ENCODE results near the gene TBC1D24.

Gene TBC1D24

DNA sequence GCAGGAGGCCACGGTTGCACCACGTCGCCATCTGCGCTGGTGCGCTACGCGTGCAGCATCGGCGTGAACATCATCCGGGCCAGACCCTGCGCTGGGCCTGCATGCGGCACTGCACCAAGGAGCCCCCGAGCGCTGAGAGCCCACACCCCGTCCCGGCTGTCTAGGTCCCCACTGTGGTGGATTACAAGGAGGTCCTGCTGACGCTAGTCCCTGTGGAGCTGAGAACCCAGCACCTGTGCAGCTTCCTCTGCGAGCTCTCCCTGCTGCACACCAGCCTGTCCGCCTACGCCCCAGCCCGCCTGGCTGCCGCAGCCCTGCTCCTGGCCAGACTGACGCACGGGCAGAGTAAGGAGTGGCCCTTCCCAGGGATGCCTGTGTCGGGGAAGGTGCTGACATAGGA lies 25.8 kb upstream of the TBC1D24 start:
- DNase-seq (ENCODE audit: insufficient read length, low spot score) (no peak), FAIRE-seq (no peak)

DNA sequence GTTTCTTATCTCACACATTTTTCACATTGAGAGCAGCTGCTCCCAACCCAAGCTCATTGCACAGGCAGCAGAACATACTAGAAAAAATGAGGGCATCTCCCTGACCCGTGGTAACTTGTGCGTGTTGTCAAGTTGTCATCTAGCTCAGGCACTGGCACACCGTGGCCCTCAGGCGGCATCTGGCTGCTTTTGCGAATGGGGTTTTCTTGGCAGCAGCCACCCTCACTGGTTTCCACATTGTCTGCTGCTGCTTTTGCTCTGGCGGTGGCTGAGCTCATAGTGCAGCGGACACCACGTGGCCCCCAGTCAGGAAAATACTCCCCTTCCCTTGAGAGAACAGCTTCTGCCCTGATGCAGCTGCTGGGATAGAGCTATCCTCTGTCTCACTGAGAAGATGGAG lies 24.4 kb upstream of the TBC1D24 start:
- DNase-seq (ENCODE audit: insufficient read length, low spot score) (no peak), FAIRE-seq (no peak)

DNA sequence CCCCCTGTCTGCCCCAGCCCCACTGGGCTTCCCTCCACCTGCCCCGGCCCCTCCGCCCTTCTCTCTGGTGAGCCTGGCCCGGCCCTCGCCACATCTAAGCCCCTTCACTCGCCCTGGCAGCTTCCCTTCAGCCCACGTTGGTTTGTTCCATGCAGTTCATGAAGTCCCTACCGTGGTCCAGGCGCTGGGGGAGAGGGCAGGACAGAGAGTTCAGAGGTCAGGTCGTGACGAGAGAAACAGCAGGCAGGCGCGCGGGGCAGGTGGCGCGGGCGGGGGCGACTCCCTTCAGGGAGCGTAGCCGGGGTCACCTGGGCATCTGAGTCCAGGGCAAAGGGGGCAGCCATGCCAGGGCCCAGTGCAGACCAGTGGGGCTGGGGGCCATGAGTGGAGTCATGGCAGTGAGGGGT lies 23.9 kb upstream of the TBC1D24 start:
- no peak for FAIRE-seq
- DNase-seq (ENCODE audit: insufficient read length, low spot score) = no peak

DNA sequence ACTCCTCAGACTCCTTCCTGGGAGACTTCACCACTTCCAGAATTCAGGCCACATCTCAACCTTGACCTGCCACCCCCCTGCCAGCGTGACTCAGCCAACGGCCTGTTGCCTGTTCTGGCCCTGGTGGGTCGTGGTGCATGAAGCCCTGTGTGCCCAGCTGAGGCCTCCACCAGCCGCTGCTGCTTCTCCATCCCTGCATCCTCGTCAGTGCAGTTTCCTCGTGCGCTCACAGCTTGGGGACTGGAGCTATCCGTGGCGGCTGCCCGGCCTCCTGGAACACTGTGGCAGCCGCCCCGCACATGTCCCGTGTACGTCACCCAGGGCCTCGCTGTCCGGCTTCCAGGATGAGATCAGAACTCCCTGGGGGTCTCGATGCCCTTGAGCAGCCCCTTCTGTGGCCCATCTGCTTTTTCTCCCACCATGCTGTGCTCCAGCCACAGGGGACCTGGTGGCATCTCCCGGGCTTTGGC lies 23.0 kb upstream of the TBC1D24 start:
- FAIRE-seq = no peak
- no peak for DNase-seq (ENCODE audit: insufficient read length, low spot score)

DNA sequence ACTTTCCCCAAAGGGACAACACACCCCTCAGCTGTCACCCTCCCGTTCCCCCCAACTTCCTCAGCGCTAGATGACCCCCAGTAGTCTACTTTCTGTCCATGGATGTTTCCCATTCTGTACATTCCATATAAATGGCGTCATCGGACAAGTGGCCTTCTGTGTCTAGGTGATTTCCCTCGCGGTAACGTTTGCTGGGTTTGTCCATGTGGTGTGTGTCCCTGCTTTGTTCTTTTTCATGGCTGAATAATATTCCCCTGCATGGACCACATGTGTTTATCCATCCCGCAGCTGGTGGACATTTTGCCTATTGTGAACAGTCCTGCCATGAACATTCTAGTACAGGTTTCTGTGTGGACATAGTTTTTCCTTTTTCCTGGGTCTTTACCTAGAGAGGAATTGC lies 22.3 kb upstream of the TBC1D24 start:
- FAIRE-seq = peak; percentile 69
- DNase-seq (ENCODE audit: insufficient read length, low spot score) = no peak

DNA sequence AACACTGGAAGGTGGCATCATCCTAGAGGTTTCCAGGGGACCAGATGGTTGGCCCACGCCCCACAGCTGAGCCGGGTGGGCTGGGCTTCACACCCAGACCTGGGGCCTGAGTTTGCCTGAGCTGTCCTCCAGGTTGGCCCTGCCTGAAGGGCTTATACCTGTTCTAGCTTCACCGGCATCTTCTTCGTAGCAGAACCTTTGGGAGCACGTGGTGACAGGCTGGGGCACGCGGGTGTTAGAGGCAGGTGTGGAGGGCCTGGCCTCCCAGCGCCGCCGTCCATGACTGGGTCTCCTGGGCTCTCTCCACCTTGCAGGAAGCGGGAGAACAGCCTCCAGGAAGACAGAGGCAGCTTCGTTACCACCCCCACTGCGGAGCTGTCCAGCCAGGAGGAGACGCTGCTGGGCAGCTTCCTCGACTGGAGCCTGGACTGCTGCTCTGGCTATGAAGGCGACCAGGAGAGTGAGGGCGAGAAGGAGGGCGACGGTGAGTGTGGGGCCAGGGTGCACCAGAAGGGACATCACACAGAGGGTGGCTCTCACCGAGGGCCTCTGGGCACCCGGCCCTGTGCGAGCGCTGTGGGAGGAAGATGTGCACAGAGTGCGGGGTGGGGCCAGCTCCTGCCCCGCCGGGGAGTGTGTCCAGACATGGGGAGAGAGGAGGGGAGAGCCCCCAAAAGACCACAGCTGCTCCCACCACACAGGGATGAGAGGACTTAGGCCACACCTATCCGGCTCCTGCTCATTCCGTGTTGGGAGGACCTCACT lies 19.7 kb upstream of the TBC1D24 start:
- no peak for FAIRE-seq

DNA sequence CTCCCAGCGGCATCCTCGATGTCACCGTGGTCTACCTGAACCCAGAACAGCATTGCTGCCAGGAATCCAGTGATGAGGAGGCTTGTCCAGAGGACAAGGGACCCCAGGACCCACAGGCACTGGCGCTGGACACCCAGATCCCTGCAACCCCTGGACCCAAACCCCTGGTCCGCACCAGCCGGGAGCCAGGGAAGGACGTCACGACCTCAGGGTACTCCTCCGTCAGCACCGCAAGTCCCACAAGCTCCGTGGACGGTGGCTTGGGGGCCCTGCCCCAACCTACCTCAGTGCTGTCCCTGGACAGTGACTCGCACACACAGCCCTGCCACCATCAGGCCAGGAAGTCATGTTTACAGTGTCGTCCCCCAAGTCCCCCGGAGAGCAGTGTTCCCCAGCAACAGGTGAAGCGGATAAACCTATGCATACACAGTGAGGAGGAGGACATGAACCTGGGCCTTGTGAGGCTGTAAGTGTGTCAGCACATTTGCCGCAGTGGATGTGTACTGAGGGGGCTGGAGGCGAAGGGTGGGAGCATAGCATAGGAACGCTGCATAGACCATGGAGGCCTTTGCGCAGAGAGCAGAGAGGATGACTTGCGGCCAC lies 18.3 kb upstream of the TBC1D24 start:
- DNase-seq (ENCODE audit: insufficient read length, low spot score) (no peak), FAIRE-seq (no peak)

More for the DNA sequence above, 19.7 kb upstream of the TBC1D24 start:
- DNase-seq (ENCODE audit: insufficient read length, low spot score) = no peak

DNA sequence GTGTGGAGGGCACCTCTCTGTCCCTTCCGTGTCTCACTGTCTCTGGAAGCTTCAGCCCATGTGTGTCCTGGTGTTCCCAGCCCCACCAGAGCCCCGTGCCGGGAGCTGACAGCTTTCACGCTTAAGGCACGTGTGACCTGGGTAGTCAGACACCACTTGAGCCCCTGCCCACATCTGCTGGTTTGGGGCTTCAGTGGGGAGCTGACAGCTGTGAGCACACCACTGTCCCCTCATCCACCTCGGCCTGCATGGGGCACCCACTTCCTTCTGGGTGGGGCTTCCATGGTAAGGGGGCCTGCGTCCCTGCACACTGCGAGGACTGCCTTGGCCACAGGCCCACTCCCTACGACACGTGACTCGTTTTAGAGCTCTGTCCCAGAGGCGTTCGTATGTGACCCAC lies 17.7 kb upstream of the TBC1D24 start:
- DNase-seq (ENCODE audit: insufficient read length, low spot score) (no peak), FAIRE-seq (no peak)

DNA sequence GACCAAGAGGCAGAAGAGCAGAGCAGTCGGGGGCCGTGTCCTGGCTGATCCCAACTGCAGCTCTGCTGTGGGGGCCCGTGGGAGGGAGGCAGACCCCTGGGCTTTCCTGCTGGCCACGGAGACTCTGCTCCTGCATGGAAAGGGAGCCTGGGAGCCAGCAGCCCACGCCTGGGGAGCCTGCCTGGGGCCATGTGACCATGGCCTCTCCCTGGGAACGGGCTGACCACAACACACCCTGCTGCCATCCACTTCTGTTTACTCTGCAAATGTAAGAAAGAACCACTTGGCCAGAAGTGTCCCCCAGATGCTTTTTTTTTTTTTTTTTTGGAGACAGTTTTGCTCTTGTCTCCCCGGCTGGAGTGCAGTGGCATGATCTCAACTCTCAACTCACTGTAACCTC lies 17.0 kb upstream of the TBC1D24 start:
- FAIRE-seq (no peak), DNase-seq (ENCODE audit: insufficient read length, low spot score) (no peak)

DNA sequence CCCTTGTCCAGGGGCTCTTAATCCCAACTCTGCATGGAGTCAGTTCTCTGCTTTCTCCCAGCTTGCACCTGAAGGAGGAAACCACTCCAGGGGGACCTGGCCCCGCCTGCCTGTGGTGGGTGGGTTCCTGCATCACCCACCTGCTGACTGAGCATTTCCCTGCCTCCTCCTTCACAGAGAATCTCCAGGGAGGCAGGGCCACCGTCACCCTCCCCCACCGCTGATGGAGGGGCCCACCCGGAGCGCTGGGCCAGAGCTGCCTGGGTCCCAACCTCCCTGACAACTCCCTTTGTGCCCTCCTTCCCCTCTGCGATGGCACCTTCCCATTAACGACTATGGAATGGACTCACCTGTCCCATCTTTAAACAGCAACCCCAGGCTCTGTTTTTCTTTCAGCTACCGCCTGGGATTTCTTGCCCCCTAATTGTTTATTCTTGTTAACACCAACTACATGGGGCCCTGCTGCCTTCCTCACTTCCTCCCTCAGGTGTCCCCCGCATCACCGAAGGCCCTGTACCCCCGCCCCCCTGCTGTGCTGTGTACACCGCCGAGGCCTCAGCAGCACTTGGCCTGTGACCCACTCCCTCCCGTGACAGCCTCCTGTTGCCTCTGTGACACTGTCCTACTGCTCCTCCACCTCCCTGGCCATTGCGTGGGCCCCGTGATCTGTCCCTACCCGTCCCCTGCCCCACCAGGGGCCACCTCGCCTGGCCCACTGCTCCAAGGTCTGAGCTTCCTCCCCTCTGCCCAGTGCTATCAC lies 15.9 kb upstream of the TBC1D24 start:
- DNase-seq (ENCODE audit: insufficient read length, low spot score) (no peak), FAIRE-seq (no peak)

DNA sequence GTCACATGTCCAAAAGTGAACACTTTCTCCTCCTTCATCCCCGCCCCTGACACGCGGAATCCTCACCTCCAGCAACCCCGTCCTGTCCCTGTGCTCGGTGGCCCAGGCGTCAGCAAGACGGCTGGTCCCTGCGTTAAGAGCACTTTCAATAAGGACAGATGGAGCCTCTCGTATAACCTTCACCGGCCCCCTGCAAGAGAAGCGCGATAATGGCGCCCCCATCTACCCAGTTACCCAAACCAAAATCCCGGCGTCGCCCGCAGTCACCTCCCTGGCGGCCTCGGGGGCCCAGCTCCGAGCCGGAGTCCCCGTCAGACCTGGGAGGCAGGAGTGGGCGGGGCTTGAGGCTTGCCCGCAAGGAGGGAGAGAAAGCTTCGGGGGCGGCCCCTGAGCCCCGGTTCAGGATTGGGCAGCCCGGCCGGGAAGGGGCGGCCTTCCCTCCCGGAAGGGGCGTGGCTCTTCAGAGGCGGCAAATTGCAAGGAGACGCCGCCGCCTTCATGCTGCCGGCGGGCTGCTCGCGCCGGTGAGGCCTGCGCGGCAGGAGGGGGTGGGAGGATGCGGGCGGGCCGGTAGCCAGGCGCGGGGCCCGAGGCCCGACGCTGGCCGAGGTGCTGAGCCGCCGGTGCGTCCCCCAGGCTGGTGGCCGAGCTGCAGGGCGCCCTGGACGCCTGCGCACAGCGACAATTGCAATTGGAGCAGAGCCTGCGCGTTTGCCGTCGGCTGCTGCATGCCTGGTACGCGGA lies 15.1 kb upstream of the TBC1D24 start, which contains the start of gene TEDC2:
Gene TEDC2, plus strand, starts transcription at position 463 of the 744 bp plus-strand sequence. Its CDS starts 36 bp downstream, at position 499.
- FAIRE-seq (peak; percentile 87), DNase-seq (ENCODE audit: insufficient read length, low spot score) (peak; percentile 95)

DNA sequence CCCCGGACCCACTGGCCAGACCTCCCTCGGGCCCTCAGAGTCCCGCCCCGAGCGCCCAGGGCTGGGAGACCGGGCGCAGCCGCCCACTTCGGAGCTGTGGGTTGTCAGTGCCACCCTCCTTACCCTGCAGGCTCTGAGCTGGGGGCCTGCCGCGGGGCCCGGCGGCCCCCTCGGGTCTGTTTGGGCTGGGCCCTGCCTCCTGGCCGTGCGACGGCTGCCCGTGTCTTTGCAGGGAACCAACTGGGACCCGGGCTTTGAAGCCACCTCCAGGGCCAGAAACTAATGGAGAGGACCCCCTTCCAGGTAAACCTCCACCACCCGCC lies 14.6 kb upstream of the TBC1D24 start:
- DNase-seq (ENCODE audit: insufficient read length, low spot score) (no peak), FAIRE-seq (no peak)

DNA sequence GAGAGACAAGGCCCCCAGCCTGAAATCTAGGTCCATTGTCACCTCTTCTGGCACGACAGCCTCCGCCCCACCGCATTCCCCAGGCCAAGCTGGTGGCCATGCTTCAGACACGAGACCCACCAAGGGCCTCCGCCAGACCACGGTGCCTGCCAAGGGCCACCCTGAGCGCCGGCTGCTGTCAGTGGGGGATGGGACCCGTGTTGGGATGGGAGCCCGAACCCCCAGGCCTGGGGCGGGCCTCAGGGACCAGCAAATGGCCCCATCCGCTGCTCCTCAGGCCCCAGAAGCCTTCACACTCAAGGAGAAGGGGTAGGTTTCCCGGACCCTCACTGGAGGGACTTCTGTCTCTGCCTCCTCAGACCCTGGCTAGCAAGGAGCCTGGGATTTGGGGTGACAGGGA lies 14.0 kb upstream of the TBC1D24 start:
- no peak for DNase-seq (ENCODE audit: insufficient read length, low spot score)
- FAIRE-seq = no peak

DNA sequence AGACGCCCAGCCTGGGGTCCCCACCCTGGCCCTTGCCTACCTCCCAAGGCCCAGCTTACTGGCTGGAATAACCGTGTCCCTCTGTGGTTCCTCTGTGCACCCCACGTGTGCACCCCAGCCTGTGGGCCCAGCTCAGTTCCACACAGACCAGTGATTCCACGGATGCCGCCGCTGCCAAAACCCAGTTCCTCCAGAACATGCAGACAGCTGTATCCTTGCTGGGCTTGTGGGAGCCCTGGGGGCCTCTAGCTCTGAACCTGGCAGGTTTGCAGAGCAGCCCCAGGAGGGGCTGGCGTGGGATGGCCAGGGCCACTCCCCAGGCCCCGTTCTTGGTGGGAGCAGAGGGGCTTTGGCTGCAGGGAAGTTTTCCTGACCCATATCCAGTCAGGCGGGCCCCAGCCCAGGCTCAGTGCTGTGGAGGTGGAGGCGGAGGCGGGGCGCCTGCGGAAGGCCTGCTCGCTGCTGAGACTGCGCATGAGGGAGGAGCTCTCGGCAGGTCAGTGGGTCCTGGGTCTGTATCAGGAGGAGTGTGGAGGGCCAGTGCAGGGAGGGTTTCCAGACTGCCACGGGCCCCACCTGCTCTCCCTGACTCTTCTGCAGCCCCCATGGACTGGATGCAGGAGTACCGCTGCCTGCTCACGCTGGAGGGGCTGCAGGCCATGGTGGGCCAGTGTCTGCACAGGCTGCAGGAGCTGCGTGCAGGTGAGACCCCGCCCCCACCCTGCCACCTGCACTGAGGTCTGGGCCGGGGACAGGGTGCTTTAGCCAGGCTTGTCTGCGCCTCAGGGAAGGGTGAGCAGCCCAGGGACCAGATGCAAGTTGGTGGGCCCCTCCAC lies 12.7 kb upstream of the TBC1D24 start:
- FAIRE-seq = no peak

DNA sequence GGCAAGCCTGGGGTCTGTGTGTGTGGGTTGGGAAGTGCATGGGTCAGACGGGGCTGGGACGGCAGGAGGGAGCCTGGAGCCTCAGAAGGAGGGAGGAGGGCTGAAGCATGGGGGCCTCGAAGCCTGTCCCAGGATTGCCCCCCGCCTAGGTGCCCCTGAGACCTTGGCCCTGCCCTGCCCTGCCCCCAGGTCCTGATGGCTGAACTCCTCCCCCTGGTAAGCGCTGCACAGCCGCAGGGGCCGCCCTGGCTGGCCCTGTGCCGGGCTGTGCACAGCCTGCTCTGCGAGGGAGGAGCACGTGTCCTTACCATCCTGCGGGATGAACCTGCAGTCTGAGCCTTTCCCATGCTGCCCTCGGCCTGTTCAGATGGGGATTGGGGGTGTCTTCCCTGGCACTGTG lies 10.6 kb upstream of the TBC1D24 start:
- no peak for FAIRE-seq
- DNase-seq (ENCODE audit: insufficient read length, low spot score) = no peak

More for the DNA sequence above, 12.7 kb upstream of the TBC1D24 start:
- DNase-seq (ENCODE audit: insufficient read length, low spot score) = no peak

DNA sequence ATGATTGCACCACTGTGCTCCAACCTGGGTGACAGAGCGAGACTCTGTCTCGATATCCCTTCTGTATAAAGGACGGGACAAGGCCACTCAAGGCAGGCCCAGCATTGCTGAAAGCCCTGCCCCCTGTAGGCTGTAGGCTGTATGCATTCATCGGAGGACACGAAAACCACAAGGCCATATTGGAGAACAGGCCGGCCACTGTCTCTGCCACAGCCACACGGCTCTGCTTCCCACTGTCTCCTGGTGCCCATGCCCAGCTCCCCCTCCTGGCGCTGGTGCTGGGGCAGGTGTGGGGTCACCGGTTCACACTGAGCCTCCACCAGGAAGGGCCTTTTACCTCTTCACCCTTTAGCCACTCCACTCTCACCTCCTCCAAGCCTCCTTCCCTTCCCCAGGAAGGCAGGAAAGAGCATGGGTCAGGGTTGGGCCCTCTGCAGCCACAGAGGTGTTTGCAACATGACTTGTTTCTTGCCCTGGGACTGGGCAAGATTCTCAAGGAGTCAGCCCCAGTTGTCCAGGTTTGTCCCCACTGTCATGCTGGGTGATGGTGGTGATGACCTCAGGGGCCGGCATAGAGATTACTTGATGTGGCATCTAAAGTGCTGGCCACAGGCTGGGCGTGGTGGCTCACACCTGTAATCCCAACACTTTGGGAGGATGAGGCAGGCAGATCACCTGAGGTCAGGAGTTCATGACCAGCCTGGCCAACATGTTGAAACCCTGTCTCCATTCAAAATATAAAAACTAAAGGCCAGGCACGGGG lies 9.1 kb upstream of the TBC1D24 start:
- FAIRE-seq (peak; percentile 16), DNase-seq (ENCODE audit: insufficient read length, low spot score) (no peak)

DNA sequence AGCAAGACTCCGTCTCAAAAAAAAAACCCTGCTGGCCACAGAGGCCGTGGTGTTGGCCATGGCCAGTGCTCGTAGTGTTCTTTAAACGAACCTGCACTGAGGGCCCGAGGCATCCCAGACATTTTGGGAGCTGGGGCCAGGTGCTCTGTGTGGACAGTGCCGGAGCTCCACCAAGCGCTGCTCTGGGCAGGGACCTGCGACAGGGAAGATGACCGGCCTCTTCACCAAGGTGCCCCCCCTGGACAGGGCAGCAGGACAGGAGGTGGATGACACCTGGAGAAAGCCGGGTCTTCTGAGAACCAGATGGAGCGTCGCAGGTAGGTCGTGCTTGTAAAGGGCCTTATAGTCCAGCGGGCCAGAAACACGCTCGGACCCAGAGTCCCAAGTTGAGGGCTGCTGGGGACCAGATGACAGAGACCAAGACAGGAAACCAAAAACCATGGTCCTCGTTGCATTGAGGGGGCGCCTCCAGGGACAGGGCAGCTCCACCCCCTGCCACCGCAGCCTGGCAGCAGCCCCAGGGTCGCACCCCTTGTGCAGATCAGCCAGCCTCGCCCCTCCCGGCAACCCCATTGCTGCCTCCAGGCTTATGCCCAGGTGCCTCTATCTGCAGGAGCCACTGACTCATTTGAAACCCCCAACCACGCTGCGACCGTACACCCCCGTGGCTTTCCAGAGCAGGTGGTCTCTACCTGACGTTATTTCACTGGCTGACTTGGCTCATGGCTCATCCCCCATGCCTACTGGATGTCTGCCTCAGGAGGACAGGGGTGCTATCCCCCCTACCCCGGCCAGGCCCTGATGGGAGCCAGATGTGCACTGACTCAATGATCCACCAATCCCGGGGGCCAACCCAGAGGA lies 8.0 kb upstream of the TBC1D24 start:
- FAIRE-seq = no peak
- DNase-seq (ENCODE audit: insufficient read length, low spot score) = no peak

DNA sequence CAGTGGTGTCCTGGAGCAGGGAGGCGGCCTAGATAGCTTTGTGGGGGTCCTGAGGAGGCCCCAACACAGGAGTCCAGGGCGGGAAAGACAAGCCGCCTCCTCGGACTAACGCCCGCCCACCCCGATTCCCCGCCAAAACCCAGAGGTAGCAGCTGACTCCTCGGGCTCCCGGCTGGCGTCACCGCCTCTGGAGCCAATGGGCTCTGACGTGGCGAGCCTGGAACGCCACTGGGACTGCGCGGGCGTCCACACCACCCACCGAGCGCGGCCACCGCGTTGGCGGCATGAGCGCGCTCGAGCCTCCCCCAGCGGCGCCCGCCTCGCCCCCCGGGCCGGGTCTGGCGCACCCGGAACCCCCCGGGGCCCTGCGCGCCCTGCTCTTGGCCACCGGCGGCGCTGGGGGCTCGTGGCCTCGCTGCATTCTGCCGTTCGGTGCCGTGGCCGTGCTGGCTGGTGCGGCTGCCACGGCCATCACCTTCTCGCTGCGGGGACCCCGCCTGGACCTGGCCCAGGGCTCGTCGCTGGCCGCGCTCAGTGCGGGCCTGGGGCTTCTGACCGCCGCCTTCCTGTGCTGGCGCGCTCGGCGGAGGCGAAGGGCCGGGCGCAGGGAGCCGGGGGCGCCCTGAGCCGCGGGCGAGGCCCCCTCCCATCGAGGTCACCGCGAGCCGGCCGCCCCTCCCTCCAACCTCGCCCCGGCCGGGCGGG lies 7.2 kb upstream of the TBC1D24 start:
- FAIRE-seq (peak; percentile 46), DNase-seq (ENCODE audit: insufficient read length, low spot score) (peak; percentile 78)

All from HTR-8/SVneo (cell line).